HepG2 (cell line): ENCODE results near the gene MYLK. TPM values are rescaled to one million over a fixed set of nuclear protein-coding genes. Genes with fewer than 3 reads are reported as not detected.

ENCODE experiments used
- ATF3 ChIP-seq: sonication (generic); formaldehyde crosslinking; IDR thresholded peaks from 2 replicates; pipeline ENCODE4 v1.4.0; 2020; ENCODE audit warnings: missing genetic modification reagents
- ATF4 ChIP-seq, 2 experiments: fragments of 450-650 bp in 1 of 2; sonication (generic) in 1 of 2; formaldehyde crosslinking; IDR thresholded peaks; 2 replicates each; pipeline versions ENCODE4 v1.5.0 to v1.8.0; 2020 to 2022; ENCODE audit warnings: mild to moderate bottlenecking in 1 of 2, missing genetic modification reagents in 1 of 2
- FLYWCH1 ChIP-seq: sonication (generic); formaldehyde crosslinking; IDR thresholded peaks from 2 replicates; pipeline ENCODE4 v1.8.1; 2023; ENCODE audit warnings: mild to moderate bottlenecking, missing genetic modification reagents
- FOXA1 ChIP-seq, 2 experiments: fragments of 450-650 bp in 1 of 2; sonication (generic) in 1 of 2; formaldehyde crosslinking in 1 of 2; IDR thresholded peaks; 2 replicates each; pipeline versions ENCODE4 v1.4.0 to v1.6.1; 2016 to 2020; ENCODE audit warnings: missing genetic modification reagents in 1 of 2
- IKZF4 ChIP-seq: sonication (generic); formaldehyde crosslinking; IDR thresholded peaks from 2 replicates; pipeline ENCODE4 v1.5.1; 2020; ENCODE audit warnings: borderline replicate concordance, mild to moderate bottlenecking, low read depth, missing genetic modification reagents; ENCODE audit errors: not compliant biosample characterization
- IRX3 ChIP-seq: sonication (generic); formaldehyde crosslinking; IDR thresholded peaks from 2 replicates; pipeline ENCODE4 v1.8.1; 2023; ENCODE audit warnings: mild to moderate bottlenecking, low read depth, missing genetic modification reagents, borderline replicate concordance
- ISL2 ChIP-seq: sonication (generic); formaldehyde crosslinking; IDR thresholded peaks from 2 replicates; pipeline ENCODE4 v1.5.0; 2020; ENCODE audit warnings: missing genetic modification reagents
- MLXIP ChIP-seq: sonication (generic); formaldehyde crosslinking; IDR thresholded peaks from 2 replicates; pipeline ENCODE4 v1.9.0; 2021; ENCODE audit warnings: missing genetic modification reagents, borderline replicate concordance
- SMYD3 ChIP-seq: sonication (generic); formaldehyde crosslinking; IDR thresholded peaks from 2 replicates; pipeline ENCODE4 v1.8.1; 2023; ENCODE audit warnings: mild to moderate bottlenecking, missing genetic modification reagents
- U2AF1 ChIP-seq: fragments of 200-400 bp; formaldehyde crosslinking; optimal IDR thresholded peaks from 2 replicates; pipeline ENCODE3; 2017; ENCODE audit warnings: mild to moderate bottlenecking, low read depth, low read length
- XRCC5 ChIP-seq: fragments of 200-400 bp; formaldehyde crosslinking; optimal IDR thresholded peaks from 2 replicates; pipeline ENCODE3; 2017; ENCODE audit warnings: mild to moderate bottlenecking, low read length
- ZBTB39 ChIP-seq: sonication (generic); formaldehyde crosslinking; IDR thresholded peaks from 2 replicates; pipeline ENCODE4 v1.5.0; 2020; ENCODE audit warnings: missing genetic modification reagents
- ZNF335 ChIP-seq: sonication (generic); formaldehyde crosslinking; IDR thresholded peaks from 2 replicates; pipeline ENCODE4 v1.4.0; 2020; ENCODE audit warnings: missing genetic modification reagents
- ZNF451 ChIP-seq: sonication (generic); formaldehyde crosslinking; IDR thresholded peaks from 2 replicates; pipeline ENCODE4 v1.5.0; 2020; ENCODE audit warnings: mild to moderate bottlenecking, missing genetic modification reagents
- ZNF460 ChIP-seq: sonication (generic); formaldehyde crosslinking; IDR thresholded peaks from 2 replicates; pipeline ENCODE4 v1.5.1; 2020; ENCODE audit warnings: missing genetic modification reagents, mild to moderate bottlenecking, borderline replicate concordance
- ZNF766 ChIP-seq: sonication (generic); formaldehyde crosslinking; IDR thresholded peaks from 2 replicates; pipeline ENCODE4 v1.5.0; 2020; ENCODE audit warnings: missing genetic modification reagents, borderline replicate concordance
- polyA plus RNA-seq, 8 experiments: library from polyadenylated mRNA; depleted of rRNA in 3 of 8; stranded (reverse) in 7 of 8; unstranded in 1 of 8; fragments of >200 nt; fragmentation: Illumina TruSeq in 4 of 8; extraction: Trizol in 4 of 8; gene quantifications; 2 replicates each; pipeline versions ENCODE4 v1.2.1 to v1.2.3, GENCODE V29; 2011 to 2016; ENCODE audit warnings: low read depth in 4 of 8, missing spikeins in 1 of 8, mixed read lengths in 1 of 8; ENCODE audit not compliant: insufficient read depth in 1 of 8
- total RNA-seq, 5 experiments: library from RNA; depleted of rRNA; stranded (reverse); fragments of >200 nt; fragmentation: Illumina TruSeq; extraction: Trizol; gene quantifications; 2 replicates each; pipeline ENCODE4 v1.2.3, GENCODE V29; 2016; ENCODE audit warnings: low read depth in 1 of 5

Gene MYLK
- total and polyA plus RNA-seq, 2 of the 13 experiments (the other 11 are each of a cell fraction or from before 2014, with no cell fraction given), result 10.6 to 34.9 TPM

- no peak for TF ChIP-seq IKZF4 (CRISPR knock-in tag)
- TF ChIP-seq ZNF766 (CRISPR knock-in tag), result 0 out of 2 replicates have a peak, but pooled peaks have one; percentile 61
- peak in 1 of 2 experiments; percentile 47; a peak in 1 of 4 replicates for TF ChIP-seq ATF4 (CRISPR knock-in tag; IDR thresholded peaks at IDR 0.05)
- peak; percentile 87; the same call in 1 of the 2 replicates for TF ChIP-seq IRX3
- TF ChIP-seq ATF3 (CRISPR knock-in tag), result no peak; the same call in 1 of the 2 replicates
- TF ChIP-seq MLXIP, result no peak
- peak; percentile 20; the same call in 1 of the 2 replicates for TF ChIP-seq ZBTB39 (CRISPR knock-in tag)
- TF ChIP-seq XRCC5, result no peak
- no peak for TF ChIP-seq ZNF460
- no peak for TF ChIP-seq U2AF1
- no peak for TF ChIP-seq SMYD3 (CRISPR knock-in tag)
- TF ChIP-seq ZNF335 (CRISPR knock-in tag), result peak; percentile 99
- no peak for TF ChIP-seq FOXA1 (IDR thresholded peaks at IDR 0.05)
- TF ChIP-seq FOXA1 (CRISPR knock-in tag; IDR thresholded peaks at IDR 0.05), result no peak; the same call in 1 of the 2 replicates
- TF ChIP-seq ZNF451, result 0 out of 2 replicates have a peak, but pooled peaks have one; percentile 23
- peak; percentile 60 for TF ChIP-seq ISL2 (CRISPR knock-in tag)
- TF ChIP-seq FLYWCH1, result no peak
Observed at GRCh38 chr3:123584988-123585937, 298.9 kb downstream of the MYLK start, which contains the start of gene HACD2 (continued).
